GM21737 (cell line): ENCODE results near the gene NUP54.

Experiments used
- ATAC-seq: cut with Tn5 transposase; IDR thresholded peaks from one replicate; pipeline ENCODE4 v1.9.1; 2021; ENCODE audit warnings: mild to moderate bottlenecking, moderate library complexity; ENCODE audit not compliant: unreplicated experiment

Gene NUP54

DNA sequence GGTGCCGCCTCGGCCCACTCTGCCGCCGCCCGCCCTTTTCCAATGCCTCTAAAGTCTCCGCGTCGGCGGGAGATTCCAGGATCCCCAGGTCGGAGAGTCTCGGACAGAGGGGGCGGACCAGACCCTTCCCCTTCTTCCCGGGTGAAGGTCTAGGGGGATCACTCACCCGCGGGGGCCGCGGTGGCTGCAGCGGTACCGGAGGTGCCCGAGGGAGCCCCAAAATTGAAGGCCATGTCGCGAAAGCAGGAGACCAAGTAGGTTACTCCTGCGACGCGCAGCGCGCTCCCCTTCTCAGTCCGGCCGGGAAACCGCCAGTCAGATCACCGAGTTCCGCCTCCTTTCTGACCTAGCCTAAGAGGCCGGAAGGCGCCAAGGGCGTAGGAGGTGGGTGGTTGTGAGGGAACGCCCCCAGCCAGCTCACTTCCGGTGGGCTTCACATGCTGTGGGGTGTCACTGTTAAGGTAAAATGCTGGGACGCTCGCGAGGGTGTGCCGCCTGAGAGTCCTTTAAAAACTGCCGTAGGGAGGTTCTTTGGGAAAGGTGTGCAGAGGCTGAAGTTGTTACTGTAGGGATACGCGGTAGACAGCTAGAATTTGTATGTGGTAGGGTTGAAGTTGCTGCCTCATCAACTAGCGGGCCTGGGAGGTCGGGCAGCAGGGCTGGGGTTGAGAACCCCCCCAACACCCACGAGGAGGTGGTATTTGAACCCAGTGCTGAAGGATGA lies at the start of gene NUP54:
NUP54 (minus strand) TSS at position 256 of the 724 bp plus-strand sequence; CDS start at position 233, 23 bp downstream.
- ATAC-seq, result peak; percentile 99

DNA sequence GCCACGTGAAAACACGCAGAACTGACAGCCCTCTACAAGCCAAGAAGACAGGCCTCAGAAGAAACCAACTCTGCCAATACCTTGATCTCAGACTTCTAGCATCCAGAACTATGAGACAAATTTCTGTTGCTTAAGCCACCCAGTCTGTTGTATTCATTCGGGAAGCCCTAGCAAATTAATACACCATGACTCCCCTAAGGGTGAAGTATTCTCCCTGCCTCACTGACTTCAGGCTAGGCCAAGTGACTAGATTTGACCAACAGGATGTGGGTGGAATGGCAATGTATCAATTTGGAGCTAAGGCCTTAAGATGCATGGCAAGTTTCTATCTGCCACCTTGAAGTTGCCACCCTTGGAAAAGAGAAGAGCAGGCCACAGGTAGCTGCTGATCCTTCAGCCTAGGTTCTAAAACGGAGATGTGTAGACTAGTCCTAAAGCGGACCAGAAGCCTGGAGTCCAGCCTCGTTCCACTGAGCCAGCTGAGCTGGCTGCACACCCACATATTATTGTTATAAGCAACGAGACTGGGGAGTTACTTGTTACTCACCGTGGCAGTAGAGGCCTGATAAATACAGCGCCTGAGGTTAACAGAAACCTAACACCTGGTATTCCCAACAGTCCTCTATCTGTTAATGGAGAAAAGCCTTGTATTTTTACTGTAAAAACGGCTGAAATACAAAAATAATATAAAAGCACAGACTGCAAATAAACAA lies 49.0 kb upstream of the NUP54 start:
- ATAC-seq, result no peak

GRCh38 chr4:76196376-76196775 lies 48.2 kb upstream of the NUP54 start:
- ATAC-seq, result no peak

DNA sequence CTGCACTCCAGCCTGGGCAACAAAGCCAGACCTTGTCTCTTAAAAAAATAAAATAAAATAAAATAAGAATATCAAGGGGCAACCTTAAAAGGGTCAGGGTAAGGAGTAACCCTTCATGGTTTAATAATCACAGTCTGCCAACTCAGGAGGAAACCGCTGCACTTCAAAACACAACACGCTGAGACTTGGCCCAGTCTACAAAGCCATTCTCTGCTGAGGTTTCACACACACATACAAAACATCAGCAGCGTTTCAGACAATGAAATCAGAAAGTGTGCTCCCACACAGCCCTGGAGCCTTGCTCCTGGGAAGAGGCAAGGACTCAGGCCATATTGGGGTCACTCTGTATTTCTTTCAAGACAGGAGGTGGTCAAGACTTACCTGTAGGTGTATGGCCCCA lies 47.1 kb upstream of the NUP54 start:
- ATAC-seq, result no peak

DNA sequence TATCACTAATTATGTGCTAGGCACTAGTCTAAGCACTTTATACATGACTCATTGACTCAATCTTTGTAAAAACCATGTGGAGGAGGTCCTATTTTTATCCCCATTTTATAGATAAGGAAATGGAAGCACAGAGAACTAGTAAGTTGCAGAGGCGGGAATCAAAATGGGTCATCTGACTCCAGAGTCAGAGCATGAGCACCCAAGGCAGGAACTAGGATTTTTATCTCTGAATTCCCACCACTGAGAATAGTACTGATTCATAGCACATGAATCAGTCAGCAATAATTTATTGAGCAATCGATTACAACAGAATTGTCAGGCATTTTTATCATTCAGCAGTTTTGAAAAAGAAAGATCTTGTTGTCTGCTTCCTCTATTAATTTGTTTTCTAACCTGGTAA lies 46.1 kb upstream of the NUP54 start:
- no peak for ATAC-seq

GRCh38 chr4:76192236-76192635 lies 44.0 kb upstream of the NUP54 start:
- no peak for ATAC-seq

- no peak for ATAC-seq
Measured at GRCh38 chr4:76188557-76188956, 40.4 kb upstream of the NUP54 start.

DNA sequence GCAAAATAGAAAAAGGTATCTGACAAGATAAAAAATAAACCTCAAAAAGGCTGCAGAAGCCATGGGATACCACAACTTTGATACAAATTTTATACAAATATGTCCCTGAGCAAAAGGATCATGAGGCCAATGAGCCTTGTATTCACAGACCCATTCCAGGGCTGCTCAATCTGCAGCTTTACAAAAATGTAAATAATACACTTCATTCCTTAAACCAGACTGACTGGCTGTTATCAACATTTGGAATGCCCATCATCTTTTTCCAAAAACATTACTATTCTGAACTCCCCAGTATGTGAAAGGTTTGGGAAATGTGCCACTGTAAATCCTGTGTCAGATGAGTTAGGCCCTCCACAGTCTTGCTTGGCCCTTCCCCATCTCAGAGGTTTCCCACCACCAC lies 40.0 kb upstream of the NUP54 start:
- ATAC-seq, result no peak

- no peak for ATAC-seq
Measured at GRCh38 chr4:76187152-76187551, 39.0 kb upstream of the NUP54 start.

DNA sequence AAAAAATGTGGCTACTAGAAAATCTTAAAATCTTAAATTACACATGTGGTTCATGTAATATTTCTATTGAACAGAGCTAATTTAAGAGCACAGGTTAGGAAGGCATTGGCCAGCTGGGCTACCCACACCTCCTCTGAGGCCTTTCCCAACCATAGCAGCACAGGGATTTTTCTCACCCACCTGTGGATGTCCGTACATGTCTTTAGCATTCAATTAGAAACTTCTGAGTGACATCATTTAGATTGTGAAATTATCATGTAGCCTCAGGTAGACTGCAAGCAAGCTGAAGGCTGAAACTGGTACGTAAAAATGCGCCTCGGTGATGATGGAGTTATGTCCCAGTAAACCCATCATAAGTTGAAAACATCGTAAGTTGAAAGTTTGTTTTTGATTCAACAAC lies 34.3 kb upstream of the NUP54 start:
- no peak for ATAC-seq

DNA sequence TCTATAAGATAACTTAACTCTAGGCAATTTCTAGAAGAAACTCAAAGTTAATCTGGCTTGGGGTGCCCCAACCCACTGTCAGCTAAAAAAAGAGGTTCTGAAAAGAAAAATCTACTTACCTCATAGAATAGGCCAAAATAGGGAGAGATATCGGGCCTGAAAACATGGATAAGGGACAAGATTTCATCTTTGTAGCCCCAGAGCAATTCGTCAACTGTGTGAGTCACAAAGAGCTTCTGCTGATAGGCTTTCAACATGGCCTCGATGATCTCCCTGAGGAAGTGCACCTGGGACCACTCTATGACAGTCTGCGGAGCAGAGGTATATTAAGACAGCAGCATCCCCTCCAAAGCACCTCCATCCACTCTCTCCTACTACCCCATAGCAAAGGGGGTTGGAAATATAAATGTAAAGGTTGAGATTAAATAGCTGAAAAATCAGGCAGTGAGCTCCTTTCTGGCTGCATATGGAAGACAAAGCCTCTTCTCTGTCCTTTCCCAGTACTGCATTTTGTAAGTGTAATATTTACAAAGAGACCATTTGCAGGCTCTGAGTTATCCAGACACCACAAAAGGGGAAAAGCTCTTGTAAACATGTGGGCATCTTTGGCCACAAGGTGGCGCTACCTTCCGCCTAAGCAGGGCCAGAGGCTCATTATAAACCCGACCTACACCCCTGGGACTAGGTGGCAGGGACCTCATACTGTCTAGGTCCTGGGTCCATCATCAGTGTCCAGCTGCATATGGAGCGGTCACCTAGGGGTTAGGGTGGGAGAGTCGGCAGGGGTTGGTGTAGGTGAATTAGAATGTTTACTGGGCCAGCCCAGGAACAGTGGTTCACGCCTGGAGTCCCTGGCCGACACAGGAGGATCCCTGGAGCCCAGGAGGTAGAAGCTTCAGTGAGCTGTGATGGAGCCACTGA lies 31.5 kb upstream of the NUP54 start:
- peak; percentile 71 for ATAC-seq

GRCh38 chr4:76178296-76178695 lies 30.1 kb upstream of the NUP54 start:
- no peak for ATAC-seq

DNA sequence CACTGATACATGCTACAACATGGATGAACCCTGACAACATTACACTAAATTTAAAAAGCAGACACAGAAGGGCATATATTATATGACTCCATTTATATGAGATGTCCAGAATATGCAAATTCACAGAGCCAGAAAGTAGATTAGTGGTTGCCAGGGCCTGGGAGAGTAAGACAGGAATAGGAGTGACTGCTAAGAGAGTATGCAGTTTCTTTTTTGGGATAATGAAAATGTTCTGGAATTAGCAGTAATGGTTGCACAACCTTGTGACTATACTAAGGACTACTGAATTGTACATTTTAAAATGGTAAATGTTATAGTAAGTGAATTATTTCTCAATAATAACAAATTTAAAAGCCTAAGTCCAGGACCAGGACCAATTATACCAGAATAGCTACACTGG lies 29.5 kb upstream of the NUP54 start:
- ATAC-seq, result no peak

- no peak for ATAC-seq
Measured at GRCh38 chr4:76175336-76175735, 27.1 kb upstream of the NUP54 start.

GRCh38 chr4:76174216-76174615 lies 26.0 kb upstream of the NUP54 start:
- no peak for ATAC-seq

DNA sequence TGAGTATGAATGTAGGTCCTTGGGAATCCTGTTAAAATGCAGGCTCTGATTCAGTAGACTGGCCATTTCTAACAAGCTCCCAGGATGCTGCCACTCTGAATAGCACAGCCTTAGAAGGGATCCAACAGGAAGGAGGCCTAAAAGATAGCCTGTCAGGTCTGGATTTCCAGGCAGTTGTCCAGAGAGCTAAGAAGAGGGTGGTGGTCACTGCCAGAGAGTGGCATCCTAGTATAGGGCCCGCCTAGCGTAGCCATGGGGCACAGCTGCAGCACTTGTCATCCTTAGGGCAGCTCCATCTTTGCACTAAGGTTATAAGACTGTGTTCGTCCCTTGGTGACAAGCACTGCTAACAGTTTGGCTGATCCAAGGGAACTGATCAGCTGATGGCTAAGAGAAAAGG lies 20.5 kb upstream of the NUP54 start:
- ATAC-seq, result no peak

DNA sequence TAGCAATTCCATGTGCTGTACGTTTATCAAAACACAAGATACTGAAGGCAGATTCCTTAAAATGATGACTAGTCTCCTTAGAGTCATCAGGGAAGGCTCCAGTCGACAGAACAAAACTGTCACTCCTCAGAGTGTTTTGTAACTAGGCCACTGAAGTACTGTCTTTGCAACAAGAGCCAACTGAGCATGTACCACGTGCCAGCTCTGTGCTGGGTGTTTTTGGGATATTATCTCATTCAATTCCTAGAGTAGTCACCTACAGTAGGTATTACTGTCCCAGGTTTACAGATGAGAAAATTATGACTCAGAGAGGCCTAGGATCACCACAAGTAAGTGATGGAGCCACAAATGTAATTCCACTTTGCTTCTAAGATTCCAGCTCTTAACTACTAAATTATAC lies 18.3 kb upstream of the NUP54 start:
- no peak for ATAC-seq

DNA sequence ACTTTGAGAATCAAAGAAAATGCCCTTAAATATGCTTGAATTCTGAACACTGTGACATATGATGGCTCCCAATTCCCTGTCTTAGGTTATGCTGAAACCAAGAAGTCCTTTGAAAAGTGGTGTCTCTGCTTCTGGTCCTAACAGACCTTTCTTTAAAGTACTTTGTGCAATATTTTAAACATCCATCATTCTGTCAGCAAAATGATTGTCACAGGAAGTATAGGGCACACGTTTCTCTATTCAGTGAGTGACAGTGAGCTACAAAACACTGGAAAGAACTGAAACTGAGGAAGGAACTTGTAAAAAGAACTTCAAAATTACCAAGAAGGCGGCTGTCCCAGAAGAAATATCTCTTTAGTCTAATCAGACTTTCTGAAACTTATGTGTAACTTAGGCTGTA lies 12.2 kb upstream of the NUP54 start:
- ATAC-seq, result no peak

DNA sequence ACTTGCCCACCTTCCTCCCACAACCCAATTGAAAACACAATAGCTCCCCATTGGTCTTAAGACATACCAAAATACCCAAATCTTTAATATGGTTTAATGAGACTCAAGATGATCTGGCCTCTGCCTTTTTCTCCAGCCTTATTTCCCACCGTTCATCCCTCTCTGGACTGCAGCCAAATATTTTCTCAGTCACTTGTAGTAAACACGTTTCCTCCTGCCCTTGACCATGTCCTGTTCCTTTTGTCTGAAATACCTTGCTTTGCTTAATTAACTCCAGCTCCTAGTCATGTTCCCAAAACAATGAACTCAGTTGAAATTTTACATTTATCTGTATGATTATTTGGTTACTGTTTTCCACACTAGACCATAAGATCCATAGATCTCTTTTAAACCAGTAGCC lies 8.4 kb upstream of the NUP54 start:
- no peak for ATAC-seq

DNA sequence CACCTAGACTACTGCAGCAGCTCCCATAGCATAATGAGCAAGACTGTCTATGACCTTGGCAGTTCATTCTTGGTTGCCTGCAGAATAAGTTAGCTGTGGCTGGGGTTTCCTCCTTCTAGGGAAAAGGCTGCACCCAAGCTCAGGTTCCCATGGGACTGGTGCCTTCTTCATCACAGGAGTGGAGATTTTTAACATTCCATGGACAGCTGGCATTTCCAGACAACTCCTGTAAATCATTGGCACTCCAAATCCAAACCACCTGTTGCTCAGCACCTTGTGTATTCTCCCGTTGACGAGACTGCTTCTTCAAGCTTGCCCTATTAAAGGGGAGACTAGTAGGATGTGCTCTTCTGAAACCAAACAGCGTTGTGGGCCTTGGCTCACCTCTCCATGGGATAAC lies 7.8 kb upstream of the NUP54 start:
- ATAC-seq, result no peak

- ATAC-seq, result no peak
Measured at GRCh38 chr4:76153356-76153755, 5.2 kb upstream of the NUP54 start.
